SKM-1 treated with dmso at 0.1 percent for 144 hours (cell line): ENCODE data around the gene RPS24.

Experiments used
- DNase-seq: peaks from one replicate; lab custom pipeline; 2025; ENCODE audit not compliant: unreplicated experiment; lab: John Stamatoyannopoulos, UW

The RPS24 gene

GRCh38 chr10:78025685-78026364 lies 7.8 kb upstream of the RPS24 start:
- DNase-seq, result no peak

GRCh38 chr10:78028438-78029268 lies 5.0 kb upstream of the RPS24 start:
- DNase-seq, result no peak

- peak; percentile 85 for DNase-seq
Observed at GRCh38 chr10:78029269-78030226, 4.1 kb upstream of the RPS24 start, which contains the start of gene POLR3A. TSS of gene POLR3A (minus strand) at chr10:78029515. CDS start at chr10:78029407, 108 bp downstream.

- no peak for DNase-seq
Observed at GRCh38 chr10:78033387-78033636, 351 bp upstream of the RPS24 start.

- no peak for DNase-seq
Observed at GRCh38 chr10:78035025-78035424, 1.4 kb downstream of the RPS24 start.

- DNase-seq, result no peak
Observed at GRCh38 chr10:78035437-78035836, 1.8 kb downstream of the RPS24 start.

- no peak for DNase-seq
Observed at GRCh38 chr10:78035933-78036583, 2.4 kb downstream of the RPS24 start.

- DNase-seq, result no peak
Observed at GRCh38 chr10:78038105-78038504, 4.4 kb downstream of the RPS24 start.

- DNase-seq, result no peak
Observed at GRCh38 chr10:78038791-78039547, 5.3 kb downstream of the RPS24 start.

GRCh38 chr10:78039743-78040142 lies 6.1 kb downstream of the RPS24 start:
- no peak for DNase-seq

GRCh38 chr10:78041170-78042057 lies 7.8 kb downstream of the RPS24 start:
- DNase-seq, result no peak

GRCh38 chr10:78042058-78042751 lies 8.5 kb downstream of the RPS24 start:
- DNase-seq, result no peak

GRCh38 chr10:78042752-78043104 lies 9.1 kb downstream of the RPS24 start:
- no peak for DNase-seq

- no peak for DNase-seq
Observed at GRCh38 chr10:78044179-78044578, 10.5 kb downstream of the RPS24 start.

- no peak for DNase-seq
Observed at GRCh38 chr10:78044699-78045098, 11.0 kb downstream of the RPS24 start.

GRCh38 chr10:78045237-78045636 lies 11.6 kb downstream of the RPS24 start:
- peak; percentile 68 for DNase-seq

GRCh38 chr10:78045856-78046255 lies 12.2 kb downstream of the RPS24 start:
- DNase-seq, result no peak

- DNase-seq, result no peak
Observed at GRCh38 chr10:78046711-78047269, 13.1 kb downstream of the RPS24 start.
